GM19463 (cell line): Measurements from ENCODE around the gene SCGB2B2.
"Not testable (repeated sequence)": the region's sequence is repeated elsewhere in the genome, so short reads cannot be mapped to it uniquely, and the experiment has no call there.

Source experiments
- ATAC-seq: cut with Tn5 transposase; IDR thresholded peaks from one replicate; pipeline ENCODE4 v1.9.1; 2021; ENCODE audit warnings: mild to moderate bottlenecking, moderate library complexity; ENCODE audit not compliant: unreplicated experiment

The SCGB2B2 gene

DNA sequence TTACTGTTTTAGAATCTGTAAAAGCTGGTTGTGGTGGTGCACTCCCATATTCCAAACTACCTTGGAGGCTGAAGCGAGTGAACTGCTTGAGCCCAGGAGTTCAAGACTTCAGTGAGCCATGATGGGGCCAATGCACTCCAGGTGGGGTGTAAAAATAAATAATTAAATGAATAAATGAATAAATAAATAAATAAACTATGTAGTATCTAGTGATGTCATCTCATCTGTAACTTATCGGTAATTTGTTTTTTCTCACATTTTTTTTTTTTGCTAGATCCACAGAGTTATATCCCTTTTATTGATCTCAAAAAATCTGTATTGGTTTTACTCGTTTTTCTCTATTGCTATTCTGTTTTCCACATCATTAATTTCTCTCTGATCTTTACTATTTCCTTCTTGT is 5.0 kb downstream of the SCGB2B2 start:
- ATAC-seq: no peak

DNA sequence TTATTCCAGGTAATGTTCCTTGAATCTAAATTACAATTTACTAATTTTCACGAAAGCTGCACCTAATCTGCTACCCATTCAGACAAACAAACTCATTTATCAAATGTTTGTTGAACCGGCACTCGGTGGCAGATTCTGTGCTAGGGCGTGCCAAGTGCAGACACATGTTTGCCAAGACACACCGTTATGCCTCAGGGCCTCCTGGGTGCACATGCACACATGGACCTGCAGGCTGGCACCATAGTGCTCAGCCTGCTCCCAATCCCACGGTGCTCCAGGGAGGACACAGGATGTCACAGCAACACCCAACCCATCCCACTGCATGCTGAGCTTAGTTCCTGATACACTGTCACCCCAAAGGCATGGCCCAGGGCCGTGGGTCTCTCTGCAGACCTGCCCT is 7.7 kb downstream of the SCGB2B2 start:
- ATAC-seq: no peak

DNA sequence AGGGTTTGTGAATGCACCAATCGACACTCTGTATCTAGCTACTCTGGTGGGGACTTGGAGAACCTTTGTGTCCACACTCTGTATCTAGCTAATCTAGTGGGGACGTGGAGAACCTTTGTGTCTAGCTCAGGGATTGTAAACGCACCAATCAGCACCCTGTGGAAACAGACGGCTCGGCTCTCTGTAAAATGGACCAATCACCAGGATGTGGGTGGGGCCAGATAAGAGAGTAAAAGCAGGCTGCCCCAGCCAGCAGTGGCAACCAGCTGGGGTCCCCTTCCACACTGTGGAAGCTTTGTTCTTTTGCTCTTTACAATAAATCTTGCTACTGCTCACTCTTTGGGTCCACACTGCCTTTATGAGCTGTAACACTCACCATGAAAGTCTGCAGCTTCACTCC is 8.3 kb downstream of the SCGB2B2 start:
- ATAC-seq: not testable (repeated sequence)

GRCh38 chr19:34668077-34668689 is 8.8 kb downstream of the SCGB2B2 start:
- not testable (repeated sequence) for ATAC-seq

DNA sequence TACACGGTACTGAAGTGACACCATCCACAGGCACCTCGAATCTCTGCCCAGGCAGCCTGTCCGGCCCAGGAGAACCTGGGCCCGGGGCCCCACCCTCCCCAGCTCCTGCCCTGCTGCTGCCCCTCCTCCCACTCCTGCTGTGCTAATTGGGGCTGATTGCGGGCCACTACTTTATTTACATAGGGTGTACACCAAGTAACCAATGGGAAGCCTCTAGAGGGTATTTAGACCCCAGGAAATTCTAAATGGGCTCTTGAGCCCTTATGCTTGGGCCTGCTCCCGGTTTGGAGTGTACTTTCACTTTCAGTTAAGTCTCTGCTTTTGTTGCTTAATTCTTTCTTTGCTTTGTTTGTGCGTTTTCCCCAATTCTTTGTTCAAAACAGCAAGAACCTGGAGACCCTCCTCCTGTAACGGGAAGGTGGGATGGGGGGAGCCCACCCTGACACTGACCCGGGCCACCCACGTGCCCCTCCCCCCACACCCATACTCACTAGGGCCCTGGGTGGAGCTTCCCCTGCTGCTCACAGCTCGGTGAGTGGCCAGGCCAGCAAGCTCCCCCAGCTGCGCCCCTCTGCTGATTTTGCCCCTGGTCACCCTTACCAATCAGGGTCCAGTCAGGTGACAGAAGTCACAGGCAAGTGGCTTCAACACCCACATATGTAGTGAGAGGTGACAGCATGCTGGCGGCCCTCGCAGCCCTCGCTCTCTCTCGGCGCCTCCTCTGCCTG is 9.4 kb downstream of the SCGB2B2 start:
- ATAC-seq: no peak

DNA sequence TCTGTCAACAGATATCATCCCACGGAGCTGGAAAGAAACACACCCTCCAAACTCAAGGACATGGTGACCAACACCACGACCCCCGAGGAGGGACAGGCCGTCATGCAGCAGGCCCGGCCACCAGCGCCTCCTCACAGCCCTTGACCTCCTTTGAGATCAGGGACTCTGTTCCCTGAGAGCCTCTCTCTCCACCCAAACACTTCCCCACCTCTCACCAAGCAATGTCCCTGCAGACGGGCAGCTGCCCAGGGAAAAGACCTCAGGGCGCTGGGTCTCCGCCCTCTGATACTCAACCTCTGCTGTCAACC is 10.0 kb downstream of the SCGB2B2 start:
- ATAC-seq: no peak

DNA sequence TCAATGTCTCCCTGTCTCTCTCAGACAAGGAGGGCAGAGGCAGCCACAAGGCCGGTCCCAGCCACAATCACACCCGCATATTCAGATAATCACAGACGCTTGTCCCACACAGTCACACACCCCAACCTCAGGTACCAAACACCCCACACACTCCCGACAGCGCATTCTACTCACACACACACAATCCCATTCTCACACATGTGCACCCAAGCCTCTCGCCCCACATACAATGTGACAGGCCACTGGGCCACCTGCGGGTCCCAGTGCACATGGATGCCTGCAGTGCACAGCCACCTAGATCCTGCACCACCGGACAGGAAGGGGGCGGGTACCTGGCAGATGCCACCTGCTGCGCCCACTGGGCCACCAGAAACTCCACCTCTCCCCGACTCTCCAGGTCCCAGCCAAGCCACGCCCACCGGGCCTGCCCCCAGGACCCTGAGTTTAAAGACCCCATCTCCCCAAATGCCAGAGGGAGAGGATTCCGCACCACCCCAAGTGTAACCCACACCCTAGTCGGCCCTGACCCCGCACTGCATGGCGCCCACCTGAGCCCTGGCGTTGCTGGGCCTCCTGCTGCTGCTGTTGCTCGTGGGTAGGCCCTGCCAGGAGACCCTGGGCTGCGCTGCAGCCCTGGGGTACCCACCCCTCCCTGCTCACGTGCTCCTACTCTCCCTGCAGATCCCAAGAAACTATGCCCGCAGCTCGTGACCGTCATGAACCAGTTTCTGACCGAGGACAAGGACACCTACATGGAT is 10.6 kb downstream of the SCGB2B2 start:
- no peak for ATAC-seq

DNA sequence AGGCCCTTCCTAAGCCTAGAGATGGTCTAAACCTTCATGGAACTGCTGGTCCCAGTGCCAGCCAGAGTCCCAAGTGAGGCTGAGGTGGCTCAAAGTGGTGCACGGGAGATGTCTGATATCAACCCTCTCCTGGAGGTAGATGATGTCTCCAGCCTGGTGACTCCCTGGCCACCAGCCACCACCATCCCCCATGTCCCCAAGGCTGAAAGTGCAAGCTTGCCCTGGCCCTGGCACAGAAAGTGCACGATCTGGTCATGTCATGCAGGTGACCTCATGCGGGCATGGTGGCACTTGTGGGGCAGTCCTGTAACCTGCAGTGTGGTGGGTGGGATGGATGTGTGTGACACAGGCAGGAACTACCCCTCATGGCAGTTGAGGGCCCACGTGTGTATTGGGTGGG is 11.7 kb downstream of the SCGB2B2 start:
- ATAC-seq: not testable (repeated sequence)

GRCh38 chr19:34664870-34665269 is 12.1 kb downstream of the SCGB2B2 start:
- ATAC-seq: no peak

DNA sequence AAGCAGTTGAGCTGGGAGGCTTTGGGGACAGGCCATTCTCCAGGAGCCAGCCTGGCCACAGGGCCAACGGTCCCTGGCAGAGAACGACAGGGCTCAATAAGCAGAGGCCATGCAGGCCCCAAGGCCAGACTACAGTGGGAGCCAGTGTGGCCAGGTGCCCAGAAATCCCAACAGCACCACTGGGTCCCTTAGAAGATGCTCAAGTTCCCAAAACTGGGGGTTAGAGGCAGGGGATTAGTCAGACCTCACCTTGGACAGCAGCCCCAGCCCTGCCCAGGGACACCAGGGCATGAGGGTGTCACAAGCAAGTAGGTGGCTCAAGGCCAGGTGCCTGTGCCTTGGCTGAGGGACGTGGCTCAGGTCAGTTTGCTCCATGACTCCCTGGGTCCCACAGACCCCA is 12.8 kb downstream of the SCGB2B2 start:
- ATAC-seq: no peak

DNA sequence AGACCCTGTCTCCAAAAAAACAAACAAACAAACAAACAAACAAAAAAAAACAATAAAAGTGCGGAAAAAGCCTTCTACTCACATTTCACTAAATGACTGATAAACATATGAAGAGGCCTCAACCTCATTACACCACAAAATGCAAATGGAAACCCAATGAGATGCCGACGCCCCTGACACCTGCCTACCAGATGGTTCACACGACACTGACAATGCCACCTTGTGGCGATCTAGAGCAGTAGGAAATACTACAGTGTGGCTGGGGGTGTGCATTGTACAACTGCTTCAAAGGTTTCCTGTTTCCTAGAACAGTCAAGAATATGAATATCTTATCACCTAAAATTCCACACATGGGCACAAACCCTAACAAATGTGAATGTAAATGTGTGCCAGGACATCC is 14.0 kb downstream of the SCGB2B2 start:
- no peak for ATAC-seq

DNA sequence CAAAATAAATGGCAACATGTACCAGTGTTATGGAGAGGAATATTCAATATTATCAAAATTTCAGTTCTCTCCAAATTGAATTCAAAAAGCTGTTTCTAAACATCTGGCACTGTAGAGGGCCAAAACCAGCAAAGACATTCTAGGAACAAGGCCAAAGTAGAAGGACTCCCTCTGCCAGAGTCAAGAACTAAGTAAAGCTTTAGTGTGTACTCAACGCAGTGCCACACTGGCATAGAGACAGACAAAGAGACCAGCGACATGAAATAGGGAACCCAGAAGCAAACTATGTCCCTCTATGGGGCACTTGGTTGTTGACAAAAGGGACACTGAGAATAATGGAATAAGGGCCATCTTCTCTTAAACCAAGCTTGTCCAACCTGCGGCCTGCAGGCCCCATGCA is 15.6 kb downstream of the SCGB2B2 start:
- no peak for ATAC-seq

DNA sequence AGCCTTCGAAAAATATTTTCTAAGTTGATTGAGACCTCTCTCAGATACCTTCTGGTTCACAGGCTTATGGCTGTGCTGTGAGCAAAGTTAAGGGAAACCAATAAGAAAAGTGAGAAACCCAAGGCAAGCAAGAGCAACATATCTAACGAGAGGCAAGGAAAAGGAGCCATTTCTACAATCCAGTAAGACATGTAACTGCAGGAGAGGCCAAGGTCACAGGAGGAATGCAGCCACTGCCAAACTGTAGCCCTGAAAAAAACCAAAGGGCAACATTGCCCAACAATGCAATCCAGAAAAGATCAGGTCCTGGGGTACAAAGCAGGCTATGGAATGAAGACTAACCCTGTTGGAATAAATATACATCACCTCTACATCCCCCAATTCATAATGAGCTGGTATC is 21.3 kb downstream of the SCGB2B2 start:
- no peak for ATAC-seq

- no peak for ATAC-seq
These were observed 22.2 kb downstream of the SCGB2B2 start for GRCh38 chr19:34654796-34655195.

DNA sequence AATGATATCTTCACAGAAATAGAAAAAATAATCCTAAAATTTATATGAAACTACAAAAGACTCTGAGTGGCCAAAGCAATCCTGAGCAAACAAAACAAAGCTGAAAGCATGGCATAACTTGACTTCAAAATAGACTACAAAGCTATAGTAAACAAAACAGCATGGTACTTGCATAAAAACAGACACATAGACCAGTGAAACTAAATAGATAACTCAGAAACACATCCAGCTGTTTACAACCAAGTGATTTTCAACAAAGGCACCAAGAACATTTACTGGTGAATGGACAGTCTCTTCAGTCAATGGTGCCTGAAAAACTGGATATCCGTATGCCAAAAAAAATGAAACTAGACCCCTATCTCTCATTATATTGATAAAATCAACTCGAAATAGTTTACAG is 25.2 kb downstream of the SCGB2B2 start:
- no peak for ATAC-seq

DNA sequence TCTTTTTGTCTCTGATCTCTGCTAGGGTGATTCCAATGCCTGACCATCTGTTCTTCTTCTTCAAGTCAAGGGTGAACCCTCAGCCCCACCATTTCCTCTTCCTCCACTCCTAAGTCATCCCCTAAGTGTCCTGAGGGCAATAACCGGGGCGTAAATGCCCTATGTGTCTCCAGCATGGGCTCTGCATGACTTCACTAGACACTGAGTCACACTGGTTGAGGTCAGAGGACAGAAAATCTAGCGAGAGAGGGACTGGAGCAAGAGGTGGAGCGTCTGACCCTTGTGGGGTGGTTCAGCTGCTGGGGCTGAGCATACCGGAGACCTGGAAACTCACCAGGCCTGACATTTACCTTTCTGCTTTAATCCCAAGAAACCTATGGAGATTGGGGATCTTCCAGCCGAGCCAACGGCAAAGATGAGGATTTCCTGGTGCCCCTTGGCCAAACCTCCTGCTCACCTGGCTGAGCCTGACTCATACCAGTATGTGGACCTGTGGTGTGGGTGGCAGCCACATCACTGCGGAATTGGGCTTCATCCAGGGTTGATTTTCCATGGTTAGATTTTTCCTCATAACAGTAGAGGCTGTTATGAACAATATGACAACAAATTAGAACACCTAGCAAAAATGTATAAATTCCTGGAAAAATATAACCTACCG is 26.9 kb downstream of the SCGB2B2 start:
- ATAC-seq: no peak

- ATAC-seq: no peak
These were observed 31.4 kb downstream of the SCGB2B2 start for GRCh38 chr19:34645551-34645950.

DNA sequence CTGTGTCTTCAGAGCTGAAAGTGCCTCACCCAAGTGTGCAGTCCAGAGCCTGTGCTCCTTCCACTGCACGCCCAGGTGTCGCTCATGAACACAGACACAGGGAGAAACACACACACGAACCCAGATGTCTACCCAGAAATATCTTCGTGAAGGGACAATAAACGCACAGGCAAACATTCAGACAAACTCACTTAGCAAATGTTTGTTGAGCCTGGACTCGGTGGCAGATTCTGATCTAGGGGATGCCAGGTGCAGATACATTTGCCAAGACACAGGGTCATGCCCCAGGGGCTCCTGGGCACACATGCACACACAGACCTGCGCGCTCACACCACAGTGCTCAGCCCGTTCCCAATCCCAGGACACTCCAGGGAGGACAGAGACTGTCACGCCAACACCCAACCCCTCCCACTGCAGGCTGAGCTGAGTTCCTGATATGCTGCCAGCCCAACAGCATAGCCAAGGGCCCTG is 31.9 kb downstream of the SCGB2B2 start:
- no peak for ATAC-seq

- no peak for ATAC-seq
These were observed 34.7 kb downstream of the SCGB2B2 start for GRCh38 chr19:34642241-34642640.

DNA sequence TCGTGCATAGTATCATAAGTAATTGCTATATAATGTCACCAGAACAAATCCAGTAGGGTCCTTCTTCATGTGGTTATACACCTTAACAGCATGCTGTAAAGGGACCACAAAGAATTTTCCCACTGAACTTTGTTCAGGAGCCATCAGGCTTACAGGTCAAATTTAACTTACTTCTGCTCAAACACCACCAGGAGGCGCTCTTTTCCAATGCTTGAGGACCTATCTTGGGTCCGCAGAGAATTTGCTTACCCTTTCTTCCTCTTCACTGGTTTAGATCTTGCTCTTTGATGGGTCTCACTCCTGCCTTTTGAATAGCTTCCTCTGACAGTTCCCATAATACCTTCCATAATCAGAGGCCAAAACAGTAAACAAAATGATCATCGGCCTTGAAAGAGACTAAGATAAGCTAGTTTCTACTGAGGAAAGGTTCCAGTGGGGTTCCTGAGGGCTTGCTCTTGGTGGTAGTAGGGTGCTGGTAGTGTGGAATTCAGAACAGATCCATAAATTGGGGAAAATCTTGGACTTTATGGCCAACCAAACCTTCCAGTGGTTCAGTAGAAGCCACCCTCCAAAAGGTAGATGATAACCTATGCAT is 37.4 kb downstream of the SCGB2B2 start:
- ATAC-seq: no peak

DNA sequence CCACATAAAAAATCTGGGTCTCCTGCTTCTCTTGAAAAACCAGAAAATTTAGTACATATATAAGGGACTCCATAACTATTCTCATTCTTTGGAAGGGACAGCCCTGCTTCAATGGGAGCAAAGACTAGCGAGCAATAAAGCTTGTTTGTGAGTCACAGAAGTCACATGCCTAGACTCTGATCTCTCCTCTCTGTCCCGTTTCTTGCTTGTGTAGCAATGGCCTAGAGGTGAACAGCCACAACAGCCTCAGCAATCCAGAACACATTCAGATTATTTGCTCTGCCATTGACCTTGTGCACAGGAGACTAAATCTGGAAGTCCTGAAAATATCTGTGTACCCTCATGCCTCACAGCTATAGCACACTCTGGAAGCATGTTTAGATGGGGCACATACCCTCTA is 43.2 kb downstream of the SCGB2B2 start:
- ATAC-seq: no peak
